ENCODE results near the gene LACRT.

The LACRT gene

DNA sequence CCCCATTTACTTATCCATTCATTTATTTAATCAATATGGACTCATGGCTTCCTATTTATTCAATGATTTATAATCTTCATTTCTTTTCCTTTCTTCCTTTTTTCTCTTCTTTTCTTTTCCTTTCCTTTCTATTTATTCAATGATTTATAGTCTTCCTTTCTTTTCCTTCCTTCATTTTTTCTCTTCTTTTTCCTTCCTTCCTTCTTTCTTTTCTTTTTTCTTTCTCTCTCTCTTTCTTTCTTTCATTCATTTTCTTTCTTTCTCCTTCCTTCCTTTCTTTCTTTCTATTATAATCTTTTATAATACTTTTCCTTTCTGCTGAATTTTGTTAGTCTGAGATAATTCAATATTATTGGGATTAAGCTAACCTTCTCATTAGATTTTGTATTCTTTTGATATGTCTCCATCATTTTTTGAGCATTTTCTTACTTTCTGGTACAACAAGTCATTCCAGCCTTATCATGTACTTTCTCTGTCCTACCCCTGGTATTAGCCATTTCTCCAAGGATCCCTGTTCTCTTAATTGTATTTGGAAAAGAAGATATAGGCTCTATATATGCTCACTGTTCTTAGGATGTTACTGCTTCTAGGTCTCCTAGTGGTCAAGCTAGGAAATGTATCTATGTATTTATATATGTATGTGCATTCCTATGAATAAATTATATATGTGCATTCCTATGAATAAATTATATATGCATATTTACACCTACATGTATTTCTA is 12.1 kb downstream of the LACRT start:
- Histone ChIP-seq H3K4me3 (ENCODE audit: low read length in 2 of 2) (no peak overlapping the region), H3K27ac (ENCODE audit: low read depth in 2 of 2, low read length in 2 of 2) (no peak overlapping the region), H3K9ac (ENCODE audit: low read depth in 1 of 2, low read length in 2 of 2) (no peak overlapping the region), H3K4me1 (ENCODE audit: control insufficient read depth in 2 of 2, insufficient read depth in 2 of 2, low read length in 2 of 2) (no peaks in the 10 kb centered on the region), H3K9me3 (ENCODE audit: control insufficient read depth in 2 of 2, low read length in 2 of 2) (no peaks in the 10 kb centered on the region), H3K27me3 (ENCODE audit: control insufficient read depth in 2 of 2, insufficient read depth in 2 of 2, low read length in 2 of 2) (peaks cover 2 to 4% of the 10 kb centered on the region in 2 donors), H3K36me3 (ENCODE audit: control insufficient read depth in 2 of 2, insufficient read depth in 2 of 2, low read length in 2 of 2) (no peaks in the 10 kb centered on the region)

DNA sequence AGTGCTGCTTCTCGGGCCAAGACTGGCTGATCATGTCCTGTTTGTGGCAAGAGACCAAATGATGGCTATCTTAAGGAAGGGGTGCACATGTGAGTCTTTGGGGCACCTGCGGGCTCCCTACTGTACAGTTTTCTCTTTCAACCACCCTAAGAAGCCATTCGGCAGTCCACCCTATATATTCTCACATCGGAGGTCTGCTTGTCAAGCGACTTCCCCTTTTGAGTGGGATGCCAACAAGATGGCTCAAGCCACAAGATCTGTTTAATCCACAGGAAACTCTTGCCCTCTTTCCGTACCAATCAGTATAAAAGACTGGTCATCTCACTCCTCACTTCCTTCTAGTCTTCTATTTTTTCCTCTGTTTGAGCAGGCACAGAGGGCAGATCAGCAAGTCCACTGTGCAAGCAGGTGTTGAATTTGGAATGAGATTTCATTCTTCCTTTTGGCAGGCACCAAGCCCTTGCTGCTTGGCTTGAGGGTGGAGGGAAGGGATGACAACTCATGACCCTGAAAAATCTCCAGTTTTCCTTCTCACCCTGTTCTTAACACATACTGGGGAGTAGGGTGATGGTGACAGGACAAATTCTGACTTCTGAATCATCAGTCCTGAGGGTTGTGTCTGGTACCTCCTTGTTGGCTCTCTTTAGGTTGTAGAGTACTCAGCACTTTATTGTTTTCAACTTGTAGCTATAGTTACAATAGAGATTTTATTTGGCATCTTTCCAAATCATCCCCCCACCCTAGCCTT is 17.6 kb downstream of the LACRT start:
- no peaks in the 10 kb centered on the region for H3K9me3 ChIP-seq (ENCODE audit: control insufficient read depth in 2 of 2, low read length in 2 of 2)
- no peaks in the 10 kb centered on the region for H3K4me1 ChIP-seq (ENCODE audit: control insufficient read depth in 2 of 2, insufficient read depth in 2 of 2, low read length in 2 of 2)
- peaks cover 0 to 9% of the 10 kb centered on the region in 2 donors for H3K27me3 ChIP-seq (ENCODE audit: control insufficient read depth in 2 of 2, insufficient read depth in 2 of 2, low read length in 2 of 2)
- no peaks in the 10 kb centered on the region for H3K36me3 ChIP-seq (ENCODE audit: control insufficient read depth in 2 of 2, insufficient read depth in 2 of 2, low read length in 2 of 2)
- no peak overlapping the region for H3K4me3 ChIP-seq (ENCODE audit: low read length in 2 of 2)
- no peak overlapping the region for H3K27ac ChIP-seq (ENCODE audit: low read depth in 2 of 2, low read length in 2 of 2)
- no peak overlapping the region for H3K9ac ChIP-seq (ENCODE audit: low read depth in 1 of 2, low read length in 2 of 2)

DNA sequence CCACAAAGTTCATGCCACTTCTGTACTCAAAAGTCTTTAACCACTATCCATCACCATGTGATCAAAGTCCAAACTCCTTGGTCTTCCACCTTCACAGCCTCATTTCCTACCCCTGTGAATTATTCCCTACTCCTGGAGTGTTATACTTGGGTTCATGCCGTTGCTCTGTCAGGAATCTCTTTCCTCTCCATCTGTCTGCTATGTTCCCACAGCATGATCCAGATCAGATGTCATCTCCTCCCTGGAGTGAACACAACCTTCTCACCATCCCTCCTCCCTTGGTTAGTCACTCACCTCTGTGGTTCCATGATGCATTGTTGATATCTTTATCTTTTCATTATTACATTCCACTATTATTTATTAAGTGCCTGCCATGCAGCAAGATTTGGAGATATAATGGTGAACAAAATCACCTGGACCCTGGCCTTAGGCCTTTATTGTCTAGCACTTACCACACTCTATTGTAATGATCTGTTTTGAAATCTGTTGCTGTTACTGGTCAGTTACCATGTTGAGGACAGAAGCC is 22.4 kb downstream of the LACRT start:
- H3K4me1 ChIP-seq (ENCODE audit: control insufficient read depth in 2 of 2, insufficient read depth in 2 of 2, low read length in 2 of 2): no peaks in the 10 kb centered on the region
- peaks cover 0 to 9% of the 10 kb centered on the region in 2 donors for H3K27me3 ChIP-seq (ENCODE audit: control insufficient read depth in 2 of 2, insufficient read depth in 2 of 2, low read length in 2 of 2)
- H3K27ac ChIP-seq (ENCODE audit: low read depth in 2 of 2, low read length in 2 of 2): no peak overlapping the region
- no peak overlapping the region for H3K4me3 ChIP-seq (ENCODE audit: low read length in 2 of 2)
- H3K9ac ChIP-seq (ENCODE audit: low read depth in 1 of 2, low read length in 2 of 2): no peak overlapping the region
- H3K9me3 ChIP-seq (ENCODE audit: control insufficient read depth in 2 of 2, low read length in 2 of 2): no peaks in the 10 kb centered on the region
- H3K36me3 ChIP-seq (ENCODE audit: control insufficient read depth in 2 of 2, insufficient read depth in 2 of 2, low read length in 2 of 2): no peaks in the 10 kb centered on the region

DNA sequence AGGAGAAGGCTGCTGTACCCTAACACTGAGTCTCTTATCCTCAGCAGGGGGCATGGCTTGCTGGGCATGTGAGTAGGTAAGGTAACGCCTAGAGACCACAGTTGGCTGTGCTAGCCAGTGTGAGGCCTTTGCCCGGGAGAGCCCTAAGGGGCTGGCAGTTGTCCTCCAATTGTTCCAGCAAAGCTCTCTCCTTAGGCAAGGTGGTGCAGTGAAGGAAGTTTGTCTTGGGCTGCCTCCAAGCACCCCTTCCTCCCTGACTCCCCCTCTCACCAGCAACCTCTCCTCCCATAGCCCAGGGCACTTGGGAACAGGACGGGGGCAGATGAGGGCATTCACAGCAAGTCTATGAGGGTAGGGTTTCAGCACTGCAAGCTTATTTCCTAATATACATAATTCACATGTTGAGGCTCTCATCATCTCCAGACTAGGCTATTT is 23.0 kb downstream of the LACRT start:
- no peak overlapping the region for H3K9ac ChIP-seq (ENCODE audit: low read depth in 1 of 2, low read length in 2 of 2)
- H3K36me3 ChIP-seq (ENCODE audit: control insufficient read depth in 2 of 2, insufficient read depth in 2 of 2, low read length in 2 of 2): no peaks in the 10 kb centered on the region
- H3K27ac ChIP-seq (ENCODE audit: low read depth in 2 of 2, low read length in 2 of 2): no peak overlapping the region
- H3K4me3 ChIP-seq (ENCODE audit: low read length in 2 of 2): no peak overlapping the region
- no peaks in the 10 kb centered on the region for H3K4me1 ChIP-seq (ENCODE audit: control insufficient read depth in 2 of 2, insufficient read depth in 2 of 2, low read length in 2 of 2)
- peaks cover 0 to 9% of the 10 kb centered on the region in 2 donors for H3K27me3 ChIP-seq (ENCODE audit: control insufficient read depth in 2 of 2, insufficient read depth in 2 of 2, low read length in 2 of 2)
- H3K9me3 ChIP-seq (ENCODE audit: control insufficient read depth in 2 of 2, low read length in 2 of 2): no peaks in the 10 kb centered on the region

DNA sequence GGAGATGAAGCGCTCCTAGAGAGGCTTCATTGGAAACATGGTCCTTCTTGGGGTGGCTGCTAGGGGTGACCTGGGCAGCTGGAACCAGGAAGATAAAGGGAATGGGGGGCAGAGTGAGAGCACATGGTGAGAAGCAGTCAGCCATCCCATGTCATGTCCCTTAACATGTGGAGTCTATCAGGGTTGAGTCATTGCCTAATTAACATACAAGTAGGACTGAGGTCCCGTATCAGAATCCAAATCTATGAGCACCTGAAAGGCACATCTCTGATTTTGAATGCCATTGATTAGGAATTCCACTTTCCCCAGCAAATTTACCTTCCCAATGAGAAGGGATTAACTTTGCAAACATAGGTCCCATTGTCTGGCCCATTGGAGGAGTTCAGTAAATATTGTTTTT is 25.9 kb downstream of the LACRT start:
- Histone ChIP-seq H3K36me3 (ENCODE audit: control insufficient read depth in 2 of 2, insufficient read depth in 2 of 2, low read length in 2 of 2) (no peaks in the 10 kb centered on the region), H3K27ac (ENCODE audit: low read depth in 2 of 2, low read length in 2 of 2) (no peak overlapping the region), H3K9ac (ENCODE audit: low read depth in 1 of 2, low read length in 2 of 2) (no peak overlapping the region), H3K4me3 (ENCODE audit: low read length in 2 of 2) (no peak overlapping the region), H3K9me3 (ENCODE audit: control insufficient read depth in 2 of 2, low read length in 2 of 2) (no peaks in the 10 kb centered on the region), H3K27me3 (ENCODE audit: control insufficient read depth in 2 of 2, insufficient read depth in 2 of 2, low read length in 2 of 2) (no peaks in the 10 kb centered on the region), H3K4me1 (ENCODE audit: control insufficient read depth in 2 of 2, insufficient read depth in 2 of 2, low read length in 2 of 2) (no peaks in the 10 kb centered on the region)

DNA sequence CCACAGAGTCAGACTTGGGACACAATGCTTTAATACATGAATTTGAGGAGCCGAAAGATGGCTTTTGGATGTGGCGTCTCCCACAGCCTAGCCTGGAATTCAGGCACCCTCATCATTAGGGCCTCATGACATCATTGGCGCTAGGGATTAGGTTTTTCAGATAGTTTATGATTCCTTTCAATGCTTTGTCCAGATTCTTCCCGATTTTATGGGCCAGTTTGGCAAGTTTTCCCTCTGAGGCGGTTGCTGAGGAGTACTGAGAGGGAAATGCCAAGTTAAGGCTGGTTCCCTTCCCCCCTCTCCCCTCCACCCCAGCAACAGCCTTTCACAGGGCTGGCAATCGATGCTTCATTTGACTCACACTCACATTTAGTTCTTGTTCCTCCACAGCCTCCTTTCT is 26.5 kb downstream of the LACRT start:
- no peaks in the 10 kb centered on the region for H3K4me1 ChIP-seq (ENCODE audit: control insufficient read depth in 2 of 2, insufficient read depth in 2 of 2, low read length in 2 of 2)
- no peak overlapping the region for H3K4me3 ChIP-seq (ENCODE audit: low read length in 2 of 2)
- no peak overlapping the region for H3K27ac ChIP-seq (ENCODE audit: low read depth in 2 of 2, low read length in 2 of 2)
- no peaks in the 10 kb centered on the region for H3K9me3 ChIP-seq (ENCODE audit: control insufficient read depth in 2 of 2, low read length in 2 of 2)
- no peaks in the 10 kb centered on the region for H3K27me3 ChIP-seq (ENCODE audit: control insufficient read depth in 2 of 2, insufficient read depth in 2 of 2, low read length in 2 of 2)
- no peak overlapping the region for H3K9ac ChIP-seq (ENCODE audit: low read depth in 1 of 2, low read length in 2 of 2)
- no peaks in the 10 kb centered on the region for H3K36me3 ChIP-seq (ENCODE audit: control insufficient read depth in 2 of 2, insufficient read depth in 2 of 2, low read length in 2 of 2)

DNA sequence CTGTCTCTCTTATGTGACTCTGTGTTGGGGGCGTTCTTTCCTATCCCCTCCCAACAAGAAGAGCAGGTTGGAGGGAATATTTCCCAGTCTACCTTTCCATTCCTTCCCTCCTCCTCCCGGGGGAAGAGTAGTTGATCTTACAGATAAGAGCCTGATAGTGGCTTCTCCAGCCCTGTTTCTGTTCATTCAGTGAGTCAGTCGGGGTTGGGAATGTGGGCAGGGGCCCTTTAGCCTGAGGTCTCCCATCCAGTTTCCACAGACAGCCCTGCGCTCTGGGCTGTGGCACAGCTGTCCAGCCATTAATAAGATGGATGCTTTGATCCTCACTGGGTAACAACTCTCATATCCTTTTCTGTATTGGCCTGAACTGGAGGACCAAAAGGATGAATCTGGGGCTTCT is 28.1 kb downstream of the LACRT start:
- Histone ChIP-seq H3K9me3 (ENCODE audit: control insufficient read depth in 2 of 2, low read length in 2 of 2) (no peaks in the 10 kb centered on the region), H3K27me3 (ENCODE audit: control insufficient read depth in 2 of 2, insufficient read depth in 2 of 2, low read length in 2 of 2) (no peaks in the 10 kb centered on the region), H3K9ac (ENCODE audit: low read depth in 1 of 2, low read length in 2 of 2) (no peak overlapping the region), H3K36me3 (ENCODE audit: control insufficient read depth in 2 of 2, insufficient read depth in 2 of 2, low read length in 2 of 2) (no peaks in the 10 kb centered on the region), H3K27ac (ENCODE audit: low read depth in 2 of 2, low read length in 2 of 2) (no peak overlapping the region), H3K4me1 (ENCODE audit: control insufficient read depth in 2 of 2, insufficient read depth in 2 of 2, low read length in 2 of 2) (no peaks in the 10 kb centered on the region), H3K4me3 (ENCODE audit: low read length in 2 of 2) (no peak overlapping the region)

DNA sequence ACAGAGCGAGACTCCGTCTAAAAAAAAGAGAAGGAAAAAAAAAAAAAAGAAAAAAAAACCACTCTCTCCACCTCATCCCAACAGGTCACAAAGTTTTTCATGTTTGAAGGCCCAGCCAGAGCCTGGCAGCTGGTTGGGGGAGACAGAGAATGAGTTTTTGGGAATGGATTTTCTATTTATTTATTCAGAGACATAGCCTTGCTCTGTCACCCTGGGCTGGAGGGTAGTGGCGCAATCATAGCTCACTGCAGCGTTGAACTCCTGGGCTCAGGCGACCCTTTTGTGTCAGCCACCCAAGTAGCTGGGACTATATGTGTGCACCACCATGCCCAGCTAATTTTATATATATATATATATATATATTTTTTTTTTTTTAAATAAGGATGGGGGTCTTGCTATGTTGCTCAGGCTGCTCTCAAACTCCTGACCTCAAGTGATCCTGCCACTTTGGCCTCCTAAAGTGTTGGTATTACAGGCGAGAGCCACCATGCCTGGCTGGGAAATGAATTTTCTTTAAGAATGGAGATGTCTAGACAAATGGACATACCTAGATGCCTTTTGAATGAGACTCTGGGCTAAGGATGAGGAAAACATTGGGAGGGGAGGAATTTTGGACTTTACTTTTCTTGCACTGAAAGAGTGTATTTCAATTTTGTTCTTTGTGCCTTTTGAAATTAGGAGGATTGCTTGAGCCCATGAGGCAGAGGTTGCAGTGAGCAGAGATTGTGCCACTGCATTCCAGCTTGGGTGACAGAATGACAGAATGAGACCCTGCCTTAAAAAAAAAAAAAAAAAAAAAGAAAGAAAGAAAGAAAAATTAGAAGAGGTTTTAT is 29.3 kb downstream of the LACRT start:
- no peaks in the 10 kb centered on the region for H3K36me3 ChIP-seq (ENCODE audit: control insufficient read depth in 2 of 2, insufficient read depth in 2 of 2, low read length in 2 of 2)
- H3K9ac ChIP-seq (ENCODE audit: low read depth in 1 of 2, low read length in 2 of 2): no peak overlapping the region
- no peaks in the 10 kb centered on the region for H3K27me3 ChIP-seq (ENCODE audit: control insufficient read depth in 2 of 2, insufficient read depth in 2 of 2, low read length in 2 of 2)
- H3K9me3 ChIP-seq (ENCODE audit: control insufficient read depth in 2 of 2, low read length in 2 of 2): no peaks in the 10 kb centered on the region
- no peaks in the 10 kb centered on the region for H3K4me1 ChIP-seq (ENCODE audit: control insufficient read depth in 2 of 2, insufficient read depth in 2 of 2, low read length in 2 of 2)
- H3K27ac ChIP-seq (ENCODE audit: low read depth in 2 of 2, low read length in 2 of 2): no peak overlapping the region
- H3K4me3 ChIP-seq (ENCODE audit: low read length in 2 of 2): no peak overlapping the region

DNA sequence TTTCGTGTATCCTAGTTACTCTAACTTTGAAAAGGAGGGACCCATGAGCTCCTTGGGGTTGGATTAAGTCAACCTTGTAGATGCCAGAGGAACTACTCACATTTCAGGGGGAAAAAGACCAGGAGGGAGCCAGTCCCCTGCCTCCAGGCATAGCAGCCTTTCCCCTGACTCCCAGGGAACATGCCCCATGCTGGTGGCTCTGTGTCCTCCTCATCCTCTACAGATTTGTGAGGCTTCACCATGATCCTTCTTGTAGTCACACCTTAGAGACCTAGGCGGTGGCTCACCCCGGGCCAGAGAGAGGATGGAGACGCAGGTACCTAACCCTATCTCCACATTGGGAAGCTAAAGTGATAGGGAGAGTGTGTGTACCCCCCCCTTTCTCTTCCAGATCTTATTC is 30.3 kb downstream of the LACRT start:
- Histone ChIP-seq H3K4me1 (ENCODE audit: control insufficient read depth in 2 of 2, insufficient read depth in 2 of 2, low read length in 2 of 2) (no peaks in the 10 kb centered on the region), H3K36me3 (ENCODE audit: control insufficient read depth in 2 of 2, insufficient read depth in 2 of 2, low read length in 2 of 2) (no peaks in the 10 kb centered on the region), H3K9me3 (ENCODE audit: control insufficient read depth in 2 of 2, low read length in 2 of 2) (no peaks in the 10 kb centered on the region), H3K27me3 (ENCODE audit: control insufficient read depth in 2 of 2, insufficient read depth in 2 of 2, low read length in 2 of 2) (no peaks in the 10 kb centered on the region), H3K9ac (ENCODE audit: low read depth in 1 of 2, low read length in 2 of 2) (no peak overlapping the region), H3K27ac (ENCODE audit: low read depth in 2 of 2, low read length in 2 of 2) (no peak overlapping the region), H3K4me3 (ENCODE audit: low read length in 2 of 2) (no peak overlapping the region)

DNA sequence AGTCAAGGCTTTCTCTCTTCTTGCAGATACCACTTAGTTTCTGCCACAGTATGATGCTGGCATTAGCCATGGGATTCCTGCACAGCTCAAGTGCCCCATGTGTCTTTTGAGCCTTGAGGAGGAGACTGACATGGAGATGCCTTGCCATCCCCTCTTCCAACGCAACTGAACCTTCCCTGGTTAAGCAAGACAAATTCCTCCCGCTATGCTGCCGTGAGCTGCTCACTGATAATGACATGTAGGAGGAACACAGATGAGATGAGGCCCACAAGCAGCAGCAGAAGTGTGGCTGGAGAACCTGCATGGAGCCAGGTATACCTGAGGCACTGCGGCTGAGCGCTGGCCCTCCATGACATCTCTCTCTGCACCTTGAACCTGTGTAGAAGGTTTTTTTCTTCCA is 30.8 kb downstream of the LACRT start:
- H3K36me3 ChIP-seq (ENCODE audit: control insufficient read depth in 2 of 2, insufficient read depth in 2 of 2, low read length in 2 of 2): no peaks in the 10 kb centered on the region
- H3K4me3 ChIP-seq (ENCODE audit: low read length in 2 of 2): no peak overlapping the region
- H3K27me3 ChIP-seq (ENCODE audit: control insufficient read depth in 2 of 2, insufficient read depth in 2 of 2, low read length in 2 of 2): no peaks in the 10 kb centered on the region
- H3K4me1 ChIP-seq (ENCODE audit: control insufficient read depth in 2 of 2, insufficient read depth in 2 of 2, low read length in 2 of 2): no peaks in the 10 kb centered on the region
- H3K27ac ChIP-seq (ENCODE audit: low read depth in 2 of 2, low read length in 2 of 2): no peak overlapping the region
- H3K9me3 ChIP-seq (ENCODE audit: control insufficient read depth in 2 of 2, low read length in 2 of 2): no peaks in the 10 kb centered on the region
- H3K9ac ChIP-seq (ENCODE audit: low read depth in 1 of 2, low read length in 2 of 2): no peak overlapping the region

Data from mucosa of rectum (tissue), 2 donors.